Body of pancreas (tissue), 4 donors: ENCODE data around the gene DMD.

ENCODE experiments used
- CTCF ChIP-seq, 7 experiments: fragments of 450-650 bp in 4 of 7; fragments of 200-600 bp in 3 of 7; sonication (generic) in 3 of 7; IDR thresholded peaks; one replicate each; pipeline ENCODE4 v1.5.1; 2016 to 2019; ENCODE audit warnings: antibody characterized with exemption in 7 of 7
- POLR2A ChIP-seq, 3 donors: fragments of 450-650 bp; IDR thresholded peaks; one replicate each; pipeline ENCODE4 v1.6.1; 2016; ENCODE audit warnings: antibody characterized with exemption in 3 of 3, mild to moderate bottlenecking in 2 of 3

DNA sequence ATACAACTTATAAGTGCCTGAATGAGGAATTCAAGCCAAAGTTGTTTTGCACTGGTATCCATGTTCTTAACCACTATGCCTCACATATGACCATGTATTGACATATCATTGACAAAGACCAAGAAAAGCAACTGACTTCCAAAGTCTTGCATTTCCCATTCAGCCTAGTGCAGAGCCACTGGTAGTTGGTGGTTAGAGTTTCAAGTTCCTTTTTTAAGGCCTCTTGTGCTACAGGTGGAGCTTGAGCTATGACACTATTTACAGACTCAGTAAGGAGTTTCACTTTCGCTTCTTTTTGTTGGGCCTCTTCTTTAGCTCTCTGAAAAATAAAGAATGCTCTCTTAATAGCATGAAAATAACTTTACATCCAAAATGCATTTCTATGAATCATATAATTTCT, 763.0 kb downstream of the DMD start:
- TF ChIP-seq CTCF (IDR thresholded peaks at IDR 0.05) = no peak
- TF ChIP-seq POLR2A (IDR thresholded peaks at IDR 0.05) = no peak
